GM18511 (cell line): Measurements from ENCODE around the gene MYRIP.

Experiments
- ATAC-seq: cut with Tn5 transposase; IDR thresholded peaks from one replicate; pipeline ENCODE4 v1.9.1; 2021; ENCODE audit warnings: mild to moderate bottlenecking, moderate library complexity; ENCODE audit not compliant: unreplicated experiment

MYRIP gene

GRCh38 chr3:39961230-39961629 is 151.8 kb downstream of the MYRIP start:
- no peak for ATAC-seq

DNA sequence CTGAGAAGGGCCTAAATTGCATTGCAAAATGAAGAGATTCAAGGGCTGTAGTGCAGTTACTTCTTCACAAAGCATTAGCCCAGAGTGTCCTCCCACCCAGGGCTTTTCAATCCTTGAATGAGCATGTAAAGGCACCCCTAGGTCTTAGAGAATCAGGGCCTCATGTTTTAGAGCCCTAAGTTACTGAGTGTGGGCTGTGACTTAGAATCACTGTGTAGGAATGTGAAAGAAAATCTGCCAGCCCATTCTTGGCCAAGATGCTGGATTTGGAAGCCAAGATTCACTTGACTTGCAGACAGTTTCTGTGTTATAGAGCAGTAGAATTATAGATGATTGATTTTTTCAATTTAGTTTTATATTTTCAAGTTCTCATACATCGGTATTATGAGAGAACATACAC is 153.2 kb downstream of the MYRIP start:
- ATAC-seq: no peak

GRCh38 chr3:39965461-39965860 is 156.1 kb downstream of the MYRIP start:
- no peak for ATAC-seq

DNA sequence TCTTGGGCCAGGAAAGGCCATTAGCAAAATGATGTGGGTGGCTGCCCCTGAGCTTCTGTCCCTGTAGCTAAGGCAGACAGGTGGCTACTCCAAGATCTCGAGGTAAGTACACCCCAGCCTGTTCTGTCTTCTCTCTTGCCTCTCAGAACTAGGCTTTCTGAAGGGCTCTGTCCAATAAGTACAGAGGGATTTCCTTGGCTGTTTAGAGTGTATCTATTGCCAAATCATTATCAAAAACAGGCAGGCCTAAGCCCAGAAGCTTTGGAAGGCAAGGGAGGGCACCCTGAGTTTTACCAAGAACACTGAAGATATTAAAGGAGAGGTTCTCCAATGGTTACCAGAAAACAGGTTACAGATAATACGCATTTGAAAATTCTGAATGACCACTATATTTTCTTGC is 156.6 kb downstream of the MYRIP start:
- no peak for ATAC-seq

DNA sequence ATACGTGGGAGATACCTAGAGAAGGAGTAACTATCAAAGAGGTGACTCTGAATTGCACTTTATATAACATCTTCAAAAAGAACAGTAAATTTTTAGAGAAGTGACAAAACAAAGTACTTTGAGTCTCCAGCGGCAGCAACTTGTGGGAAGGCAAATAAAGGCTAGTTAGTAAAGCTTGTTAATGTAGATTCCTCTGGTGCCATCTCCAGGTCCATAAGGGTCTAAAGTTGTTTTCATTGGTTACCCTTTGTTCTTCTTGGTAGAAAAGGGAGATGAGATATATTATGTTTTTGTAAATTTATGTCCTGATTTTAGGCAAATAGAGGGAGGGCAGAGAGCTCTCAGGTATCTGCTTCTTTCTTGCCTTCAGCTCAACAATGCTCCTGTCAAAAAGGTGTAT is 161.6 kb downstream of the MYRIP start:
- ATAC-seq: no peak

DNA sequence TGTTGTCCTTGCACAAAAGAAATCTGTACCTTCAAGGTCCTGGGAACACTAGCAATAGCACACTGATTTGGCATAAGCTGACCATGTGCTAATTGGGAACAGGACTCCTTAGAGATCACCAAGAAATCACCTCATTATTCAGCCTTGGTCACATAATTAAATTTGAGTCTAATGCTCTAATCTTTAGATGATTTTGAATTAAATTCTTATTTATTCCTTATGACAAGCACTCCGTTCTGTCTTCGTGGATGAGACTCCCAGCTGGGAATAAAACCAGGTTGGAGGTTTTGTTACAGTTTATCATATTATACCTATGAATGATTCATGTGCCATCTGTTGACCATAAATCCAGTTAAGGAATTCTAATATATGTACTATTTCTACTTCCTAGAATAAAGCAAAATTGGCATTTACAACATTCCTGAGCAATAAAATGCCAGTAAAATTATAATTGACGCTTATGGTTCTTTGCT is 162.2 kb downstream of the MYRIP start:
- no peak for ATAC-seq

DNA sequence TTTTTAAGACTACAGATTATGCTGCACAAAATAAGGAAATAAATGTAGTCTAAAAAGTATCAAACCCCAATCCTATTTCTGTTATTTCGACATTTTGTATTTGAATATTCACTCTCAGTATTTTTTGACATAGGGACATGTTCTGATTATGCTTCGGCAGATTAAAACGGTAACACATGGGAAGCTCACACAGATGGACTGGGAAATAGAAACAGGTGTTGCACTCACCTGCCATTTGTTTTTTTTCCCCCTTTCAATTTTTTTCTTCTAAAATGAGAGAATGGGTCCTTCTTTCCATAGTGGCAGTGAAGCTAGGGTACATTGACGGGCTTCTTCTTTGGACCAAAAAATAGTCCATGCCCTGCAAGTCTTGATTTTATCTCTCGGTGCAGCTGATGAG is 163.1 kb downstream of the MYRIP start:
- ATAC-seq: no peak

DNA sequence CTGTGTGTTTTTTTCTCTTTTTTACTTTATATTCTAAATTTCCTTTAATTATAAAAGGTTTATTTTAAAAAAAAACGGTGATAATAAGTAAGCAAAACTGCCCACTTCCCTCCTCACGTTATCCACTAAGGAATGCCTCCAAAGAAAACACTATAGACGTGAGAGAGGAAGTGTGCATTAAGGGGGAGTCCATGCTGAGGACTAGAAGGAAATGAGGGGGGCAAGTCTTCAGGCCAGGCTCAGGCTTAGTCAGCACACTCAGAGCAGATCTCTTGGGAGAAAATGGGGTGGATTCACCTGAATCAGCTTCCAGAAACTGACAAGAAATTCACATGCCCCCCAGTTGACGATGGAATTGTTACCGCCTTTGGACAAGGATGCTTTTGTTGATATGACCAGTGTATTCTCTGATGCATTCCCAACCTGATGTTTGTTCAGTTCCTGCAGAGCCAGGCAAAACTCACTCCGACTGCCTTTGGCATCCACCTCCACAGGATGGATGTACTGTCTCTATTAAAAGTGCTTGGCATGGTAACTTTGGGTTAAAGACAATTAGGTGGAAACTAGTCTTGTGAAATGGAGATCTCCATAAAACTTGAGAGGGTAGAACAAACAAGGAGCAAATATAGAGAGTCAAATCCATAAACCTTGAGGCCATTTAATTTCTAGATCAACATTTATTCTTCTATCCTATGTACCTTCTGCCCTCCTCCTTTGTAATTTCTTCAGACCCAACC is 167.8 kb downstream of the MYRIP start:
- ATAC-seq: no peak

DNA sequence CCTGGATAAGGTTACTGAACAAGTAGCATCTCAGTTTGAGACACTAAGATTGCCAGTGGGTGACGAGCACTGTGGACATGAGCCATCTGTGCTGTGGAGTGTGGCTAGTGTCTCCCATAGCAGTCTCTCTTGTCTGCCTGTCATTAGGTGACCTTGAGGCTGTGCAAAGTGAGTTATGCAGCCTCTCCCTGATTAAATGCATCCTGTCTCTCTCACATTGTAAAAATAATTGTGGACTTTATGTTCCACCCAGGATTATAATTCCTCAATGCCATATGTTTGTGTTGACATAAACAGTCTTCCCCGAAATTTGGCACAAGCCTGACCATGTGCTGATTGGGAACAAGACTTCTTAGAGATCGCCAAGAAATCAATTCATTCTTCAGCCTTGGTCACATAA is 168.9 kb downstream of the MYRIP start:
- ATAC-seq: no peak

- no peak for ATAC-seq
Measured at GRCh38 chr3:39980058-39980457, 170.6 kb downstream of the MYRIP start.

DNA sequence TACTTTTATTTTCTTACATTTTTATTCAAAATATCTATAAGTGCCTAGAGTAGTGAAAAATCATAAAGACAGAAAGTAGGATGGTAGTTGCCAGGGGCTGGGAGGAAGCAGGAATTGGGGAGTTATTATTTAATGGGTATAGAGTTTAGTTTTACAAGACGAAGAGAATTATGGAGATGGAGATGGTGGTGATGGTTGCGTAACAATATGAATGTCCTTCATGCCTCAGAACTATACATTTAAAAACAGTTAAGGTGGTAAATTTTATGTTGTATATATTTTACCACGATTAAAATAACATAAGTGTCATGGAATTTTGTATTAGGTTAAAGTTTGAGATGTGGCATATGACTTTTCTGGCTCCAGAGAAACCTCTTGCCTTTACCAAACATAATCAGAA is 171.4 kb downstream of the MYRIP start:
- no peak for ATAC-seq

DNA sequence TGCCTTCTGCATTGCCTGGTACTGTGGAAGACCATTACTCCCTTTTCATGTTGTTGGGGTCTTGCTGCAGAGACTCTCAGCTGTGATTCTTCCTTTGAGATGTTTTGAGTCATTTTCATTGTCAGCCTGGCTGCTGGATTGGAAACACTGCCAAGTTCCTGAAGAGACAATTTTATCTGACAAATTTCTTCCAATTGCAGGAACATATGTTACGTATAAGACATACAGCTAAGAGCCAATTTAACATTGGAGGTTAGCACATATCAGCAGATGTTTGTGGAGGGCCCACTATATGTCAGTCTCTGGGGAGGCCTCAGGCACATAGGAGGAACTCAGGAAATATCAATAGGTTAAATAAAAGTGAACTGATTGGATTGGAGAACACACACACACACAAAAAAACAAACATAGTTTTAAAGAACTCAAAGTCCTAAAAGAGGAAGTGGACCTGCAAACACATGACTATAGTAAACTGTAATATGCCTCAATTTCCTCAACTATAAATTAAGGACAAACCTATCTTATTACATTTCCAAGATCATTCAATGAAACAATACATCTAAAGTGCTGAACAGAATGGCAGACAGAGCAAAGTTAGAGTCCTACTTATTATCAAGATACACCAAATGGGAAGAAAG is 172.3 kb downstream of the MYRIP start:
- ATAC-seq: no peak

GRCh38 chr3:39982665-39983357 is 173.4 kb downstream of the MYRIP start:
- no peak for ATAC-seq

DNA sequence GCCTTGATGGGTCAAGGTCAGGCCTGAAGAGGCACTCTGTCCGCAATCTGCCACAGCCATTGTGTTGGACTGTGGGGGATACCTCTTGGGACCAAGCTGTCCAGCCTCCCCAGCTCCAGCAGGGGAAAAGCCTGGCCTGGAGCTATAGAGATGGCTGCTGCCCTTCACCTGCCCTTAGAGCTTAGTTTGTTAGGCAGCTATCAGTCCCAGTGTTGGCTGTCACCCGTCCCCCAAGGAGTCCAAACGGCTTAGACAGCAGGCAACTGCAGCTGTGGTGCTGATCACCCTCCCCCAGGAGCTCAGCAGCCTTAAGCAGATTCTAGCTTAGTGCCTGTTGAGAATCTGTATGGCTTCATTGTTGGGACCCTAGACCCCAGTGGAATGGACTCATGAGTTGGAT is 180.3 kb downstream of the MYRIP start:
- no peak for ATAC-seq

DNA sequence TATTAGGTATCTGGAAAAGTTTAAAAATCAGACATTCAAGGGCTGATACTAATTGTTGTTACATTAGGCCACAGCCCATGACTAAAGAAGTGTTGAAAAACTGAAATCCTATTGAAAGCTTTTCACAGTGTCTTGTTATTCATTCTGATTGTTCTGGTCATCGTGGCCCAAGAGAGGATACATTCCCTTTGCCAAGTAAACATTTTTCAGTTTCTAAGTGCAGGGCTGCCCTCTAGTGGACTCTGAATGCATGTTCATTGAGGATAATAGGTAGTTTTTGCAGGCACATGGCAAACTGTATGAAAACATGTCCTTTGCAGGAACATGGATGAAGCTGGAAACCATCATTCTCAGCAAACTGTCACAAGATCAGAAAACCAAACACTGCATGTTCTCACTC is 181.1 kb downstream of the MYRIP start:
- ATAC-seq: no peak

GRCh38 chr3:40008796-40009195 is 199.4 kb downstream of the MYRIP start:
- no peak for ATAC-seq

- no peak for ATAC-seq
Measured at GRCh38 chr3:40009991-40010390, 200.6 kb downstream of the MYRIP start.

- no peak for ATAC-seq
Measured at GRCh38 chr3:40012381-40012780, 203.0 kb downstream of the MYRIP start.

- no peak for ATAC-seq
Measured at GRCh38 chr3:40016391-40016790, 207.0 kb downstream of the MYRIP start.

DNA sequence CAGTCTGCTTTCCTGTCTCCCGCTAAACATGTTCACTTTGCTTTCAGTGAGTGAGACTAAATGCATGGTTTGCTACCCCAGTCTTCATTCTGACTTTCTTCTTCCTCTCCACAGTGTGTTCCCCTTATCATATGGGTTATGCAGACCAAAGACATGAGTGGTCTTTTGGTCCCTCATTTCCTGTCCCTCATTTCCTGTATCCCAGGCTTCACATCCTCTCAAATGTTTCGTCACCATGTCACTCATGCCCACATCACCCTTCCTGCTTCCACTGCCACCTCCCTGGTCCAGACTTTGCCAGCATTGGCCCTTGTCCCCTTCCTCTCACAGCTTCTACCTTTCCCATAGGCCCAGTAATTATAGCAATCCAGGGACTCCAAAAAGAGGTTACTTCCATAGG is 209.0 kb downstream of the MYRIP start:
- ATAC-seq: no peak

- ATAC-seq: no peak
Measured at GRCh38 chr3:40019376-40019775, 210.0 kb downstream of the MYRIP start.

DNA sequence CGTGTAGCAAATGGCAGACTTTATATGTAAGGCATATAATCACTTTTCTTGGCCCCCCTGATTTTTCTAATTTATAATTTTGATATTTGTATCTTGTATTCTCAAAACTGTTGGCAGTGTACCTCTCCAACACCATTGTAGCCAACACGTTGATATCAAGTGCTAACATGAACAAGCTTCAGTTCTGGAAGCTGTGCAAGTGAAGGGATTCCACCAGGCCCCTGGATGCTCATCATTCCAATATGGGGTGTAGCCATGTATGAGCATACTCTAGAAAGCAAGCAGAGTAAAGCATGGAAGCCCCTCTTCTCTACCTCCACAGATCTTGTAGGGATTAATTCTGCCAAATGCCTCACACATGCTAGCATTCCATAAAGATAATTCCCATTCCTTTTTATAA is 211.3 kb downstream of the MYRIP start:
- ATAC-seq: no peak
